M059J (cell line): ENCODE results near the gene IL31RA. TPM values are rescaled to one million over a fixed set of nuclear protein-coding genes. Genes with fewer than 3 reads are reported as not detected.
A peak's percentile ranks its signal among the peaks of the same experiment; 100 is the strongest.
"Not testable (repeated sequence)": the region's sequence is repeated elsewhere in the genome, so short reads cannot be mapped to it uniquely, and the experiment has no call there.

Source experiments
- DNase-seq: peaks from one replicate; pipeline ENCODE4 v3.0.0-alpha.2; 2012; ENCODE audit warnings: low read depth
- total RNA-seq: library from RNA; depleted of rRNA; stranded (reverse); fragments of >200 nt; shearing (Covaris generic); gene quantifications from 2 replicates; pipeline ENCODE4 v1.2.3, GENCODE V29; 2014

Gene IL31RA
- total RNA-seq, 1 experiment from 2014 or later, result 0.10 TPM

GRCh38 chr5:55925181-55925580 is 74.0 kb downstream of the IL31RA start:
- DNase-seq, result no peak

DNA sequence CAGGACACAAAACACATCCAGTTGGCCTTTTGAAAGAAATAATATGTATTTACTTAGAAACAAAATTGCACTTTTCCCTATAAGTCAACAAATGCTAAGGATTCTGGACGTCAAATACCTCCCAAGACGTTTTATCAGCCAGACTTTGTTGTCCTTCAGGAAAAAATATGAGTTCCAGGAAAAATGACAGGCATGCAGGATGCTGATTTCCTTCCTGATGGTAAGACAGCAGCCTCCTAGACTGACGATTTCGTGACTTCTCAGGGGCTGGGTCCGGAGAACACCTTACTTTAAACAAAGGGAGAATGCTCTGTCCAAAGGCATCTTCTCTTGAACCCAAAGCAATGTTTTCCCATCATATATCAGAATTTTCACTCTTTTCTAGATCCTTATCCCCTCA is 74.6 kb downstream of the IL31RA start:
- no peak for DNase-seq

DNA sequence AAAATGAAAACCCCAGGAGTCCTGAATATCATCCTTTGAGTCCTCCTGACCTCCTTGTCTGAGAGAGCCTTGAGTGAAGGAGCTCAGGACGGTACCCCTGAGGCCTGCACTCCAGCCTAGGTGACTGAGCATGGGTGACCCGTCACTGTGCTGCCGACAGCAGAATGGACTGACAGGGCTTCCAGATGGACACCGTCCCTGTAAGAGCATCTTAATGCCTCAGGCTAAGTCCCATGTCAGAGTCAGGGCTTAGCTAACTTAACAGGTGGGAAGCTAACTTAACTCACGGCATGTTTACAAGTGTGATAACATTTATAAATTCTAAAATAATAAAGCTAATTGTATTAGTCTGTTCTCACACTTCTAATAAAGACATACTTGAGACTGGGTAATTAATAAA is 75.3 kb downstream of the IL31RA start:
- no peak for DNase-seq

DNA sequence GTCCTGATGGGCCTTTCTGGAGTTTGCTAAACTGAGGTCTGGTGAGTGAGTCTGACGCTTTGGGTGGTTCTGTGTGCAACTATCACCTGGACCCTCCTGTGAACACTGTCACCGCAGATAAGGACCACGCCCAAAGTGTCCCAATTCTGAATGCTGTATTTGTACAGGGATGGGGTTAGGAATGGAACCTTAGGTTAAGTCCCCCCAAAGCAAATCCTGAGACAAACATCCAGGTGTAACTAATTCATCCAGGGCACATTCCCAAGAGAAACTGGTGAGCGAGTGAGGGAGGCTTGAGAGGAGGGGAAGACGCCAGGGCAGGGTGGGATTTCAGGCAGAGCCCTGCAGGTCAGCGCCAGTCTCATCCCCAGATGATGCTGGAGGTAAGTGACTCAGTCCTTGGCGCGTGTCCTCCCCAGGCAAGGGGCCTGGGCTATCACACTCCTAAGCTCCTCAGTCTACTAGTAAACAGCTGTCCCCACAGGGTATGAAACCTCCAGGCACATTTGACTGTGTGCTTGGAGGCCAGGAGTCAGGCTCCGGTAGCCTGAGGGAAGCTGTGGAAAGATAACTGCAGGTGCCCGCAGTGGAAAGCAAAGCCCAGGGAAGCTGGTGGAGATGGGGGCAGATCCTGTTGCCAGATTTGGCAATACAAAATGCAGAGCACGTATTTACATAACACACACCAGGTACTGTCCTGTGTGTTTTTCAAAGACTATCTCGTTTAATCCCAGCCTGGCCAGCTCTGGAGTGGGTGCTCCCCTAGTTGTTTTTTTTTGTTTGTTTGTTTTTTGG is 76.9 kb downstream of the IL31RA start:
- peak; percentile 28 for DNase-seq

- no peak for DNase-seq
Measured at GRCh38 chr5:55929020-55929799, 78.1 kb downstream of the IL31RA start.

- DNase-seq, result no peak
Measured at GRCh38 chr5:55932700-55933099, 81.5 kb downstream of the IL31RA start.

GRCh38 chr5:55933377-55934114 is 82.4 kb downstream of the IL31RA start:
- no peak for DNase-seq

DNA sequence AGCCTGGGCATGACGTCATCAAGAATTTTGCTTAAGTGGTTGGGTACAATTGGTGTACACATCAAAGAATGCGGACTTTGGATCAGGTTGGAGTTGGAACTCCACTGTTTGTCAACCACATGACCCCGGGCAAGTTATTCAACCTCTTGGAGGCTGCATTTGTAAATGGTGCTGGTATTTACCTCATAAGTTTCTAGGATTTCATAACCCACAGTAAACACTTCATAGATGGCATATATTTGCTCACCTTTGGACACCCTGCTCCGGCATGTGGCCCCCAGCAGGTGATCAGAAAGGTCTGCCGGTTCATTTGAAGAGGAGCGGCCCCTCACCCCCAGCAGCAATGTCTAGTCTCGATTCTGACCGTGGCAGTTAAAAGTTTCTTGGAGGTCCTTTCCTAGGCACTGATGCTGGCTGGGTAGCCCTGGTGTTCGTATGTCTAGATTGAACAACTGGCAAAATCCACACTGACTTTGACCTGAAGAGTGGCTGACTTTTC is 83.0 kb downstream of the IL31RA start:
- peak; percentile 8 for DNase-seq

GRCh38 chr5:55934720-55935119 is 83.6 kb downstream of the IL31RA start:
- DNase-seq, result no peak

GRCh38 chr5:55935371-55935770 is 84.2 kb downstream of the IL31RA start:
- DNase-seq, result no peak

DNA sequence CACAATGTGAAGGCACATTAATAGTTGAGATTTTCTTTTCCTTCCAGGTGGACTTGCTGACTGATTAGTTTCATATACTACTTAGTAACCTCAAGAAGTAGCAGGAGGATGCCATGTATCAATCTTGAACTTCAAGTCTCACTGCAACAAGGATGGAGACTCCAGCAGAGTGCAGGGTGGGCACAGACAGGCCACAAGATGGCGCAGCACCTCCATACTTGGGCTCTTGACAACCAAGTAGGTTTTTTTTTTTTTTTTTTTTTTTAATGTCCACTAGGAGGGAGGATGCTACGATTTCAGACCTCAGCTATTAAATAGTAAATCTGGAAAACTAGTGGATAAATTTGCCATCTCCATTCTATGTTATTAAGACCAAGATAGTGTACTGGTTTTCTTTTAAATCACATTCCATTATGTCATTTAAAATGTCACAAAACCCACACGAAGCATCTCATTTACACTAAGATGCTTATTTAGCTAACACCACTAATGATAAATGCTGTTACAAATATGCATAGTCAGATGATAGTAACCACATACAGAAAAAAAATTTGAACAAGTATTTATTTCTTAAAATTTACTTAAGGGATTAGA is 85.0 kb downstream of the IL31RA start:
- DNase-seq, result peak; percentile 74

DNA sequence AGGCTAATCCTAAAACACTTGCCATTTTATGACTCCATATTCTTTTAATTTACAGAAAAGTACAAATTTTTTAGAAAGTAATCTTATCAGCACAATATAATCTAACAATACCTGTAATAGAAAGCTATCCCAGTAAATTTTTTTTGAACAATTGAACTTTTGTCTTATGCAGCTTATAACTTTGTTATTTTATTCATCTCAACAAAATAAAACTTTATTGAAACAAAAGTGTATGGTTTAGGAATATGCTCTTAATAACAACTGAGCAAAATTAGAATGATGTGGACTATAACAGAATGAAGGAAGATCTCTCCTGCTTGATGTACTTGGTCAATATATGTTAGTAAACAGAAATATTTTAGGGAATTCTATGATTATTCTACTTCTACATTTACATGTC is 86.4 kb downstream of the IL31RA start:
- not testable (repeated sequence) for DNase-seq

- not testable (repeated sequence) for DNase-seq
Measured at GRCh38 chr5:55941154-55941553, 90.0 kb downstream of the IL31RA start.

DNA sequence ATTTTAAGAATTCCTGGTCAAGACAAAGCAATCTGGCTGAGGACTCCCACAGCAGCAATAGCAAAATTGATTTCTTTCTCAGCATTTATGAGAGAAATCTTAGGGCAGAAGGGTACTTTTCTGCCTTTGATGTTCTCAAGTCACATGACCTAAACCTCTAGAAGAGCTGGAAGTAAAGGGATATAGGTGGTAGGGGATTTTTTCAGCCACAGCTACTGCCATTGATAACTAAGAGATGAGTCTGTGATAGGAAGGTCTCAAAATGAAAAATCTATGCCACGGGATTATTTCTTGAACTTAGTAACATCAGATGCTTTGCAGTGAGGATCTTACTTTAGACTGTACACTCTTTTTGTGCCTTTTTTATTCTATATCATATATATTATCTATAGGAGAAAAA is 108.1 kb downstream of the IL31RA start:
- no peak for DNase-seq

DNA sequence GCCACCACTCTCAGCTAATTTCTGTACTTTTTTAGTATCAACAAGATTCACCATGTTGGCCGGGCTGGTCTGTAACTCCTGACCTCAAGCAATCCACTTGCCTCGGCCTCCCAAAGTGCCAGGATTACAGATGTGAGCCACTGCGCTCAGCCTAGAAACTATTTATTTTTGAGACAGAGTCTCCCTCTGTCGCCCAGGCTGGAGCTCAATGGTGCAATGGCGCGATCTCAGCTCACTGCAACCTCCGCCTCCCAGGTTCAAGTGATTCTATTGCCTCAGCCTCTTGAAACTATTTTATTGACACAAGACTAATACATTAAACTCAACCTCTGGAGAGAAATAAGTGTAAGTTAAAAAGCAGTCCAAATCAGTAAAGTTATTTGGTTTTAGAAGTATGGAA is 109.6 kb downstream of the IL31RA start:
- DNase-seq, result no peak

DNA sequence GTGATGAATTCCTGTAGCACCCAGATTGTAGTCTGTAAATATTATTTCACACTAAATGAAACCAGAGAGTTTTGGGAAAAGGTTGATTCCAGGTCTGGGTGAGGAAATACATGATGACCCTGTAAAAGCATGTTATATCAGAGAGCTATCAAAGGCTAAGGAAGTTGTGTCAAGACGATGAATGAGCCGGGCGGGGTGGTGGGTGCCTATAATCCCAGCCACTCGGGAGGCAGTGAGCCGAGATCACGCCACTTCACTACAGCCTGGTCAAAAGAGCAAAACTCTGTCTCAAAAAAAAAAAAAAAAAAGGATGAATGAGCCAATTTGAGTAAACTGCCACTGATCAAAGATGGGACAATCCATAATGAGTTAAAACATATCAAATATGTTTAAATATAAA is 114.4 kb downstream of the IL31RA start:
- no peak for DNase-seq

GRCh38 chr5:55966284-55966683 is 115.1 kb downstream of the IL31RA start:
- DNase-seq, result no peak

DNA sequence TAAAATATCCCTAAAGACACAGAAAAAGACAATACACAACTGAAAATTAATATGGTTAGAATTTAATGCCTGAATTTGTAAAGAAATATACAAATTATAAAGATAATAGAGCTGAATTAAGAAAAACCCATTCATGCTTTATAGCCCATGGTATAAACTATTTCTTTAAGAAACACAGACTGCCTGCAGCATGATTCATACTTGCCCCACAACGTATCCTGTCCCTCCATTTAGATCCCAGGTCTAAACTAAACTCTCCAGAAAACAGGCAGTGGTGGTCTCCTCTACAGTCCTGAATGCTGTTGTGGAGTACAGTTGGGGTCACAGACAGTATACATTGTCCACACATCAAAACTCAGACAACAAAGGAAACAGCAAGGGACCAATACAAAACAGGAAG is 118.8 kb downstream of the IL31RA start:
- DNase-seq, result peak; percentile 15
